Smooth muscle cell (in vitro differentiated cells): Measurements from ENCODE around the gene PIAS4. TPM values are rescaled to one million over a fixed set of nuclear protein-coding genes. Genes with fewer than 3 reads are reported as not detected.

ENCODE experiments used
- DNase-seq: peaks from one replicate; lab custom pipeline; 2025; ENCODE audit not compliant: unreplicated experiment; lab: John Stamatoyannopoulos, UW
- H2AFZ ChIP-seq: fragments of 200-600 bp; sonication (generic); 2 replicates; pipeline ENCODE4 v1.6.0; 2016; ENCODE audit warnings: antibody characterized with exemption, low read depth, mild to moderate bottlenecking
- H3F3A ChIP-seq: fragments of 200-600 bp; sonication (generic); 2 replicates; pipeline ENCODE4 v1.6.0; 2017; ENCODE audit warnings: antibody characterized with exemption, low read depth
- H3K27ac ChIP-seq: fragments of 200-600 bp; sonication (generic); 2 replicates; pipeline ENCODE4 v1.5.1; 2016; ENCODE audit warnings: low read depth, mild to moderate bottlenecking
- H3K27me3 ChIP-seq: fragments of 200-600 bp; sonication (generic); 2 replicates; pipeline ENCODE4 v1.6.1; 2016; ENCODE audit warnings: low read depth, mild to moderate bottlenecking
- H3K36me3 ChIP-seq: fragments of 200-600 bp; sonication (generic); 2 replicates; pipeline ENCODE4 v1.5.1; 2016; ENCODE audit warnings: low read depth
- H3K4me1 ChIP-seq: fragments of 200-600 bp; sonication (generic); 2 replicates; pipeline ENCODE4 v1.5.1; 2016; ENCODE audit warnings: low read depth
- H3K4me2 ChIP-seq: fragments of 200-600 bp; sonication (generic); 2 replicates; pipeline ENCODE4 v1.6.0; 2016; ENCODE audit warnings: mild to moderate bottlenecking
- H3K4me3 ChIP-seq: fragments of 200-600 bp; sonication (generic); 2 replicates; pipeline ENCODE4 v1.5.1; 2016; ENCODE audit warnings: mild to moderate bottlenecking
- H3K79me2 ChIP-seq: fragments of 200-600 bp; sonication (generic); 2 replicates; pipeline ENCODE4 v1.6.0; 2016; ENCODE audit warnings: low read depth, mild to moderate bottlenecking
- H3K9ac ChIP-seq: fragments of 200-600 bp; sonication (generic); 2 replicates; pipeline ENCODE4 v1.6.0; 2016; ENCODE audit warnings: low read depth
- H3K9me3 ChIP-seq: fragments of 200-600 bp; sonication (generic); replicated peaks from 2 replicates; pipeline ENCODE4 v1.5.1; 2016; ENCODE audit warnings: low read depth
- H4K20me1 ChIP-seq: fragments of 200-600 bp; sonication (generic); 2 replicates; pipeline ENCODE4 v1.6.0; 2016; ENCODE audit warnings: low read depth
- WGBS: methylation state at CpG from one replicate; pipeline ENCODE4 v1.1.7; 2016; ENCODE audit warnings: low lambda C conversion rate; 5-methylcytosine and 5-hydroxymethylcytosine counted together
- polyA plus RNA-seq: library from polyadenylated mRNA; unstranded; fragments of >200 nt; fragmentation: Nextera tagmentation; extraction: Ambion mirVana; gene quantifications from 2 replicates; pipeline ENCODE4 v1.2.1, GENCODE V29; 2016
- total RNA-seq: library from RNA; depleted of rRNA; stranded (reverse); fragments of >200 nt; gene quantifications from 2 replicates; pipeline ENCODE4 v1.2.3, GENCODE V29; 2014
- TF ChIP-seq, protein P1 (sequence below): fragments of 200-600 bp; sonication (generic); IDR thresholded peaks from 2 replicates; pipeline ENCODE4 v1.5.1; 2017; ENCODE audit warnings: borderline replicate concordance, mild to moderate bottlenecking, antibody characterized with exemption; ENCODE audit not compliant: insufficient read depth, poor library complexity, severe bottlenecking

PIAS4 gene
- total and polyA plus RNA-seq, 2 experiments from 2014 or later: 8.1 to 17.3 TPM

- Histone ChIP-seq H3K36me3 (no peaks in the 10 kb centered on the region), H3F3A (no peaks in the 10 kb centered on the region), H3K79me2 (no peaks in the 10 kb centered on the region), H4K20me1 (peaks cover 9% of the 10 kb centered on the region), H3K4me3 (no peak overlapping the region), H3K27ac (no peak overlapping the region), H3K4me1 (no peaks in the 10 kb centered on the region), H3K27me3 (no peaks in the 10 kb centered on the region), H3K9ac (no peak overlapping the region), H3K9me3 (no peaks in the 10 kb centered on the region), H3K4me2 (no peak overlapping the region), H2AFZ (no peak overlapping the region)
- 99% methylated on average over 47 of the region's 48 CpGs for WGBS
- no peak for DNase-seq
- TF ChIP-seq, protein P1, sequence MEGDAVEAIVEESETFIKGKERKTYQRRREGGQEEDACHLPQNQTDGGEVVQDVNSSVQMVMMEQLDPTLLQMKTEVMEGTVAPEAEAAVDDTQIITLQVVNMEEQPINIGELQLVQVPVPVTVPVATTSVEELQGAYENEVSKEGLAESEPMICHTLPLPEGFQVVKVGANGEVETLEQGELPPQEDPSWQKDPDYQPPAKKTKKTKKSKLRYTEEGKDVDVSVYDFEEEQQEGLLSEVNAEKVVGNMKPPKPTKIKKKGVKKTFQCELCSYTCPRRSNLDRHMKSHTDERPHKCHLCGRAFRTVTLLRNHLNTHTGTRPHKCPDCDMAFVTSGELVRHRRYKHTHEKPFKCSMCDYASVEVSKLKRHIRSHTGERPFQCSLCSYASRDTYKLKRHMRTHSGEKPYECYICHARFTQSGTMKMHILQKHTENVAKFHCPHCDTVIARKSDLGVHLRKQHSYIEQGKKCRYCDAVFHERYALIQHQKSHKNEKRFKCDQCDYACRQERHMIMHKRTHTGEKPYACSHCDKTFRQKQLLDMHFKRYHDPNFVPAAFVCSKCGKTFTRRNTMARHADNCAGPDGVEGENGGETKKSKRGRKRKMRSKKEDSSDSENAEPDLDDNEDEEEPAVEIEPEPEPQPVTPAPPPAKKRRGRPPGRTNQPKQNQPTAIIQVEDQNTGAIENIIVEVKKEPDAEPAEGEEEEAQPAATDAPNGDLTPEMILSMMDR: no peak
These were observed 21.1 kb downstream of the PIAS4 start for GRCh38 chr19:4028334-4029246.

DNA sequence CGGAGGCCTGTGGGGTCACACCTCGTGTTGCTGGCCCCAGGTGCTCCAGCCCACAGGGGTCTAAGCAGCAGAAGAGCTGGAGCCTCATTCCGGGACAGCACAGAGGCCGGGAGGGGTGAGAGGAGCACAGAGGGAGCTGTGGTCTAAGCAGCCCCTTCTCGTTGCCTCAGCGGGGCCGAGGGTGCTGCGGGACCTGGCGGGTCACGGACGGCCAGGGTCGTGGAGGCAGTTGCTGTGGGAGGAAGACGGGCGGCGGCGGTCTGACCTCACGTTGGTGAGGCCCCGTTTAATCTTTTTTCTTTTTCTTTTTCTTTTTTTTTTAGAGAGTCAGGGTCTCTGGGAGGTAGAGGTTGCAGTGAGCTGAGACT lies 21.7 kb downstream of the PIAS4 start:
- DNase-seq: no peak
- Histone ChIP-seq H3K9me3 (no peaks in the 10 kb centered on the region), H2AFZ (no peak overlapping the region), H4K20me1 (peaks cover 7% of the 10 kb centered on the region), H3K4me1 (no peaks in the 10 kb centered on the region), H3K27ac (no peak overlapping the region), H3K27me3 (no peaks in the 10 kb centered on the region), H3K36me3 (no peaks in the 10 kb centered on the region), H3K9ac (no peak overlapping the region), H3F3A (no peaks in the 10 kb centered on the region), H3K79me2 (no peaks in the 10 kb centered on the region), H3K4me3 (no peak overlapping the region), H3K4me2 (no peak overlapping the region)
- WGBS: 96% methylated on average over 18 of the region's 18 CpGs
- TF ChIP-seq, protein P1: no peak

- TF ChIP-seq, protein P1: no peak
- Histone ChIP-seq H3K4me3 (no peak overlapping the region), H2AFZ (no peak overlapping the region), H3K27ac (no peak overlapping the region), H3K36me3 (no peaks in the 10 kb centered on the region), H3K27me3 (no peaks in the 10 kb centered on the region), H3K4me2 (no peak overlapping the region), H3K9ac (no peak overlapping the region), H3K9me3 (no peaks in the 10 kb centered on the region), H3K79me2 (no peaks in the 10 kb centered on the region), H3K4me1 (no peaks in the 10 kb centered on the region), H4K20me1 (peaks cover 8% of the 10 kb centered on the region), H3F3A (no peaks in the 10 kb centered on the region)
- 95% methylated on average over 6 of the region's 6 CpGs for WGBS
- DNase-seq: no peak
These were observed 23.0 kb downstream of the PIAS4 start for GRCh38 chr19:4030552-4030951.

- Histone ChIP-seq H3K4me3 (no peak overlapping the region), H3K9ac (no peak overlapping the region), H3F3A (no peaks in the 10 kb centered on the region), H3K27ac (no peak overlapping the region), H3K4me1 (no peaks in the 10 kb centered on the region), H3K4me2 (no peak overlapping the region), H4K20me1 (peaks cover 8% of the 10 kb centered on the region), H3K9me3 (no peaks in the 10 kb centered on the region), H3K36me3 (no peaks in the 10 kb centered on the region), H3K79me2 (no peaks in the 10 kb centered on the region), H3K27me3 (no peaks in the 10 kb centered on the region), H2AFZ (no peak overlapping the region)
- TF ChIP-seq, protein P1: no peak
- WGBS: 83% methylated on average over 9 of the region's 9 CpGs
- DNase-seq: no peak
These were observed 23.4 kb downstream of the PIAS4 start for GRCh38 chr19:4030981-4031380.
